NCI-H1105 treated with DMSO at 0.1 percent for 48 hours (cell line): ENCODE results near the gene PDGFB.

Experiments
- DNase-seq: peaks from one replicate; lab custom pipeline; 2025; lab: John Stamatoyannopoulos, UW

Gene PDGFB

DNA sequence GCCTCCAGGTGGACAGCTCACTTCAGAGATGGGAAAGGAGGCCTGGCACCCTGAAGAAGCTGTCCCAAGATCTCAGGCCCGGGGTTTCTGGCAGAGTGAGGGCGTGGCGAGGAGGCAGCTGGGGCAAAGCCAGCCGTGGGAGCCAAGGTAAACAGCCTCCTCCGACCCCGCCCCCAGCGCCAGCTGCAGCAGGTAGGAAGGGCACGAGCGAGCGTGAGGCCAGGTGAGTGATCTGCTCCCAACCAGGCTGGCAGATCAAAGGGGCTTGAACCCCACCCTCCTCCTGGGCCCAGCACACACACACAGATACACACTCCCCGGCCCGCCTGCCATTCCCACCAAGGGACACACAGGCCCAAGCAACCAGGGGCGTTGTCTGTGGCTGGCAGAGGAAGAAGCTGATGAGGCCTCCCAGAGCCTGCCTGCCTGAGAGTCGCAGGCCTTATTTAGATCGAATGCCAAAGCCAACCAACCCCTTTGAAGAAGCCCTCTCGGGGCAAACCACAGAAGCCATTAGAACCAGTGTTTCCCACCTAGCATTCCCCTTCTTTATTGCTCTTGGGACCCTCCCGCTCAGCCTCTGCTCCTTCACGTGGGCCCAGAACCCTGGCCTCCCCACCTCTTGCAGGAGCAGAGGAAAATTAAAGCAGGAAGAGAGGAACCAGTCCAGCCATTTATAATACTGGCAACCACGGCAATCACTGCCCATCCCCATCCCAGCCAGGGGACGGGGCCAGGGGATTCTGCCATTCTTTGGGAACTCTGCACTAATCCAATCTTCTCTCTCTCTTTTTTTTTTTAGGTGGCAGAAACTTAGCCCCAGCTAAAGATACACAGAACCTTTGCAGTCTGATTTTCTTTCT, 5.0 kb downstream of the PDGFB start:
- peak; percentile 89 for DNase-seq

DNA sequence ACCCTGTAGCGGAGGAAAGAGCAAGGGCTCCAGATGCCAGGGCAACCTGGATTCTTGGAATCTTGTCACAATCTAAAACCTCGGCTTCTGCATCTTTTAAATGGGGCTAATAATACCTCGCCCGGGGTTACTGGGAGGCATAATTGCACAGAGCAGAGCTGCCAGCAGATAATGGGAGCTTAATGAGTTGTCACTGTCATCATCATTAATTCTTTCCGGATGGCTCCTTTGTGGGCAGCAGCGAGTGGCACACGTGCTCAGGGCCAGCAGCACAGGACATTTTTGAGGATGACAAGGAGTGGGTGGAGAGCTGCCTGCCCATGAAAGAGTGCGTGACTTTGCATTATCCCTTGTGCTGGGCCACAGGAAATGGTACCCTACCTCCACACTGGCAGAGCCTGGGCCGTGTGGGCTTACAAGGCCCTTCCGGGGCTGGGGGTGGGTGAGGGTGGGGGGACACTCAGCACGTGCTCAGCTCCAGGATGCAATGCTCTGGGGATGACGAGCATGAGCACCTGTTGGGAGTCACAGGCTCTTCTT, 5.7 kb downstream of the PDGFB start:
- DNase-seq: peak; percentile 75

DNA sequence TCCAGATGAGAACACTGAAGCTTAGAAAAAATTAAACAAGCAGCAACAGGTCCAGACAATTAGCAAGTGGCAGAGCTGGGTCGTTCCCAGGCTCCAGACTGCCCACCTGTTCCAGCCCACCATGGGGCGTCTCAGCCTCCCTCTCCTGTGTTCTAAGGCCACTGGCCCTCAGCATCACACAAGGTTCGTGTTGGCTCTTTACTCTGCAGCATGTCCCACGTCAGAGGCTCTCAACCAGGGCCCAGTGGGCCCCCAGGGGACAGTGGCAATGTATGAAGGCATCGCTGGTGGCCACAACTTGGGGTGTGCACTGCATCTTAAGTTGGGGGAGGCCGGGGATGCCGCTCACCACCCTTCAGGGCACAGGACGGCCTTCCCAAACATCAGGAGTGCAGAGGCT, 6.2 kb downstream of the PDGFB start:
- no peak for DNase-seq

DNA sequence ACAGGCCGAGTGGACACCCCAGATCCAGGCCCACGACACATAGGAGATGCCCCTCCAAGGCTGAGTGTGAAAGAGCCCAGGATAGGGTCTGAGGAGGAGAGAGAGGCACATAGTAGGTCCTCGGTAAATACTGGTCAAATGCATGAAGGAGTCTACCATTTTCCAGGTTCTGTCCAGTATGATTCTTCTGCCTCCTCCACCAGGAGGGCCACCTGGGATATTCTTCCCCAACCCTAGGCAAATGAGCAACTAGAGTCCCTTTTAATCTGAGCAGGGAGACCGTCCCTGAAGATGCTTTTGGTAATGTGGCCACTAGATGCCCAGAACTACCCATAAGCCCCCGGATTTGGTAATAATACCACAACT, 6.7 kb downstream of the PDGFB start:
- DNase-seq: no peak

DNA sequence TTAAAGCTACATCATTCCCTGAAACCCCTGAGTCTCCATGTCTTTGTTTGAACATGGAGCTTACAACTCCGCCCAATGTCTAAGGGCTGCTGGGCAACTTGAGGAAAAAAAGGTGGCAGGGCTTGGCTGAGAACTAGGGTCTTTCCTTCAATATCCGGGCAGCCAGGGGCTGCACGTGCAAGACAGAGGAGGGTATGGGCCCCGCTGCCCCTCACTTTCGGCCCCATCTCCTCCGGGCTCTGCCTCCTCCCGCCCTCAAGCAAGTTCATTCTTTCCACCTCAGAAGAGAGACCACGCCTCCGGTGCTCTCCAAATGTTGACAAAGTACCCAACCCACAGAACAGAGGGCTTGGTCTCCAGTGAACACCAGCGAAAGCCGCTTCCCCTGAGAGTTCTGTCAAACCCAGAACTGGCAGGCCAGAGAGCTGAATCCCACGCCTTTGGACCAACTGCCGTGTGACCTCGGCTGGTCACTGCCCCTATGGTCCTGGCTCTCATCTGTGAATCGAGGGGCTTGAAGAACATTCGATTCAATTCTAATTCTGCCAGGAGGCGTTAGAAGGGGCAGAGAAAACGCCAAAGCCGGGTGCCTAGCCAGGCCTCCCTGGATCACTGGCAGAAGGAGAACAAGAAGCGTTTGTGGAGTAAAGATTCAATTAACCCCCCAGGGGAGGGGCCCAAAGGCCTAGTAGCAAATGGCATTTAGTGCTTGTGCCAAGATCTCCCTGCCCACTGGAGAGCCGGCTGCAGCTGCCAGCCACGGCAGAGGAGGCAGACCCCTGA, 7.3 kb downstream of the PDGFB start:
- DNase-seq: no peak

DNA sequence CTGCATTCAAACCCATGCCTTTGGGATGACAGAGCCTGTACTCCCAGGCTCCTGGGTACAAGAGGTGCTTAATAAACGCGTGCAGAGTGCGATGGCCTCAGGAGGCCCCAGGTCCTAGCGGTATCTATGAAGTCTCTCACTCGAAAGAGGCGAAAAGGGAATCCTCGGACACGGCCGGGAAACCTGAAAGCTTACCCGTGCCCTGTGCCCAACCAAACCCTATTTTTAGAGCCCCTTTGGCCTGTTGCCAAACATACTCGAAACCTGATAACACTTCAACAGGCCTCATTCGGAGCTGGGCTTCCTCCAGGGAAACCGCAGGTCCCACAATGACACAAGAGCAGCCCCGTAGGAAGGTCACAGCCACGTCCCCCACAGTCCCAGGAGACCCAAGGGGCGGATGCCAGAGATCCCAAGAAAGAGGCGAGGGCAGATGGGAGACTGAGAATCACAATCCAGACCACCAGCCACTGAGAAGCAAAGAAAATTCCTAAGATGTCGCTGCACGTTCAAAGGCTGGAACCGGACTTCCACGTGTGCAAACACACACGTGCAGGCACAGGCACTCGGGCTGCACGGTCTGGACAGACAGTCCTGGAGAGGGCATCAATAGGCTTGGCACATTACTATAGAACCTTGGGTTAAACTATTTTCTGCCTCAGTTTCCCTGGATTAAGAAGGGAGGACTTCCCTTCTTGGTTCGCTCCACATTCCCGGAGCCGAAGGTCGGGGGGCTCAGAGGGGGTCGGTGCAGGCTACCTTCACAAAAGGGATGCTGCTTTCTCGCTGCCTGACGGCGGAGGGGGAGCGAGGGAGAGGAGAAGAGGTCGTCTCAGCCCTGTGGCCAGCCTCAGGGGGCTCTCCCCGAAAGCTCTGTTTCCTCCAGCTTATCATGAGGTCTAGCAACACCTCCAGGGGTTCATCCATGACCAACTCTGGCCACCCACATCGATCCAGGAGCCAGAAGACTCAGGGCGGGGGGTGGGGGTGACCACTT, 8.2 kb downstream of the PDGFB start:
- peak; percentile 78 for DNase-seq

DNA sequence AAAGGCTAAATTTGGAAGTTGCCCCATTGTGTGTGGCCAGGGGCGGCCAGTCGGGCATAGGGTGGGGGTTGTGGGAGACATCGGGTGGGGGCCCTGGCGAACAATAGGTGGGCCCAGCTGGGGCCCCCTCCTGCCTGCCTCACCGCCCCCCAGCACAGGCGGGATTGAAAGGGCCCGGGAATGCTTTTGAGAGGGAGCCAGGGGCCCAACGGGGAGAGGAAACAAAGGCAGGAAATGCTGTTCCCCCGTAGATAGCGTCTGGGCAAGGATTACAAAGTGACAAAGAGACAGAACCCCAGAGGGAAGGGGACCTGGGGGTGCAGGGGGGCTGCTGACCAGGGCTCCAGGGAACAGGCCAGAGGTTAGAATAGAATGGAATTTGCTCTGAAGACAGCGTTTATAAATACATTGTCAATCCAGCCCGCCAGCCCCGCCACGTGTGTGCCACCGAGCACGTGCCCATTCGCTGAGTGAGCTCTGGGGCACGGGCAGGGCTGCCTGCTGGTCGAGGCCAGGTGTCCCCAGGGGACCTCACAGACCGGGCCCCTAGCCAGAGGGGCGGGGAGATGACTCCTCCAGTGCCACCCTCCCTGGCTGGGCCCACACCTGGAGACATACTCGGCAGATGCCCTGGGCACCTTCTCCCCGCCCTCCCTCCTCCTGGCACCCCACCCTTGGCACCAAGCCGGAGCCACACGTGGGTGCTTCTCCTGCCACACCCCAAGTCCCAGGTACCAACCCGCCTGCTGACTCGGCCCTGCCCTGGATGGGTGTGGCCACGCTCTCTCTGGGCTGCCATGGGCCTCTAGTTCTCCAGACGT, 9.7 kb downstream of the PDGFB start:
- peak; percentile 24 for DNase-seq

DNA sequence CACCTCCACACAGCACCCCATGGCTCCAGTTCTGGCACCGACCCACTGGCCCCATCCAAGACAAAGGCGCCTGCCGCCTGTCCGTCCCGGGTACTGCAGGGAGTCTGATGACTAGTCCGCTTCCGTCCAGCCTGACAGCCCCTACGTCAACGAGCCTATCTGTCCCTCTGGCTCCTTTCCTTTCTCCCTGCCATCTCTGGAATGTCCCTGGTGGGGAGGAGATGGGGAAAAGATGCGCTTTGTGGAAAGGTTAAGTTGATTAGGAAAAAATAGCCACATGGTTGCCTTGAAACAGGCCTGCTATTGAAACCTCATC, 10.4 kb downstream of the PDGFB start:
- no peak for DNase-seq

DNA sequence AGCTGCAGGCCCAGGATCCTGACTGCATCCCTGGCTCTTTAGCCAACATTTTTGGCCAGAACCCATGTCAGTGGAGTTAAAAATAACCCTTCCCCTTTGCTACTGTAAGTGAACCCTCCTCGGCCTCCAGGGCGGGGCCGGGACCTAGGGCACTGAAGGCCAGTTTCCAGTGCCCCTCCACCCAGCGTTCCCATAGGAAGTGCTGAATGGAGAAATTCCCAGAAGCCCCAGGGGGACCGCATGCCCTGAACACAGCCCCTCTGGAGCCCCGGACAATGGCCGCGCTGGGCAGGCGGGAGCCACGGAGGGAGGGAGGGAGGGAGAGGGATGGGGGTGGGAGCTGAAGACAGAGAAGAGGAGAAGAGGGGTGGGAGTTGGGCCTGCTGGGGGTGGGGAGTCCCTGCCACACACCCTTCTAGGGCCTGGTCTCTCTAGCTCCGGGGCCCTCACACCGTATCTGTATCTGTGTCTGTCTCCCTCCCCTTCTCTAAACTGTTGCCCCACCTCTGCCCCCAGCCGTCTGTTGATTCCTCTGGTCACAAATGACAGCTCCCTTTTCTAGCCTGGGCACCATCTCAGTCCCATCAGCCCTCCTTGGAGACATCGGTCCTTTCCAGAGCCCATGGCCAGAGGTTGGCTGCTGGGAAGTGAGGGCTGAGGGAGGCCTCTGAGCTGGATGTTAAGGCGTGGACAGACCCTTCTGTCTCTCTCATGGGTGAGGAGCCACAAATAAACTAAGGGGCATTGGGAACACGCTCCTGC, 10.9 kb downstream of the PDGFB start:
- no peak for DNase-seq

DNA sequence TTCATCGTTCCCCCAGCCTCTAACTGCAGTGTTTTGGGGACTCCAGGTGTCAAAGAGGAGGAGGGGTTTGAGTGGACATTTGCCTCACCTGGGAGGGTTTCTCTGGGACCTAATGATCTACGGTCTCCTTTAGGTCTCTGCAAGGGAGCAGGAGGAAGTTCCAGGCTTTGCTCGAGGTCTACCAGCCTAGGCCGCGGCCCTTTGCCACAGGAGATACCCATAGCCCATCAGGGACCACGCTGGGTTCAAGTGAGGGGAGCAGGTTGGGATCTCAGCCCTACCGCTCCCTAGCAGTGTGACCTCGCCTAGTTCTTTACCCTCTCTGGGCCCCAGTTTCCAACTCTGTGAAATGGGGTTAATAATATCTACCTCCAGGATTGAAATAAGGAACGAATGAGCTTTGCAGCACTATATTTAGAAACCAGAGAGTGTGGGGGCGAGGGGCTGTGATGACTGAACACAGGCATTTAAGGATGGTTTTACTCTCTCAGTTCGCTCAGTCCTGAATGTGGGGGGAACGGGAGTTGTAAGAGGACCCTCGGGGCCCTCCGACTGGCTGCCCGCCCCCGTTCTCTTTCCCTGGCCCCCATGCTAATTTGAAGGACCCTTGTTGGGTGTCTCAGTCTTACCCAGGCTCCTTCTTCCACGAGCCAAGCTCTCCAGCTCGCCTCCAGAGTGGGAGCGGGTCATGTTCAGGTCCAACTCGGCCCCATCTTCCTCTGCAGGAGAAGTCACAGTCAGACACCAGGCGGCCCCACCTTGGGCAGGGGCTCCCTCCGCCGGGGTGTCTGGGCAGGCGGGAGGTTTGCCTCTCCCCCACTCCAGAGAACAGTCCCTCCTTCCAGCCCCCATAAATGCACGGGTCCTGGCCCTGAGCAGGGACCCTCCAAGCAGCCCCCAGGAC, 11.7 kb downstream of the PDGFB start:
- DNase-seq: no peak

DNA sequence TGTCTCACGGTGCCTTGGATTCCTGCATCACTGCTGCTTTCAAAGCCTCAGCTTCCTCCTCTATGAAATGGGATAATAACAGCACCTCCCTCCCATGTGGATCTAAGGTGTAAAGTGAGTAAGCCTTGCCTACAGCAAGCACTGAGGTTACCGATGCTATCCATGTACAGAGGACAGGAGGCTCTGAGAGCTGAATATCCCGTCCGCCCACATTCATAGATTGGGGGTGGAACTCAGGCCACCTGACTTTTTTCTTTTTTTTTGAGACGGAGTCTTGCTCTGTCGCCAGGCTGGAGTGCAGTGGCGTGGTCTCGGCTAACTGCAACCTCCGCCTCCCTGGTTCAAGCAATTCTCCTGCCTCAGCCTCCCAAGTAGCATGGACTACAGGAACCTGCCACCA, 12.5 kb downstream of the PDGFB start:
- DNase-seq: no peak

DNA sequence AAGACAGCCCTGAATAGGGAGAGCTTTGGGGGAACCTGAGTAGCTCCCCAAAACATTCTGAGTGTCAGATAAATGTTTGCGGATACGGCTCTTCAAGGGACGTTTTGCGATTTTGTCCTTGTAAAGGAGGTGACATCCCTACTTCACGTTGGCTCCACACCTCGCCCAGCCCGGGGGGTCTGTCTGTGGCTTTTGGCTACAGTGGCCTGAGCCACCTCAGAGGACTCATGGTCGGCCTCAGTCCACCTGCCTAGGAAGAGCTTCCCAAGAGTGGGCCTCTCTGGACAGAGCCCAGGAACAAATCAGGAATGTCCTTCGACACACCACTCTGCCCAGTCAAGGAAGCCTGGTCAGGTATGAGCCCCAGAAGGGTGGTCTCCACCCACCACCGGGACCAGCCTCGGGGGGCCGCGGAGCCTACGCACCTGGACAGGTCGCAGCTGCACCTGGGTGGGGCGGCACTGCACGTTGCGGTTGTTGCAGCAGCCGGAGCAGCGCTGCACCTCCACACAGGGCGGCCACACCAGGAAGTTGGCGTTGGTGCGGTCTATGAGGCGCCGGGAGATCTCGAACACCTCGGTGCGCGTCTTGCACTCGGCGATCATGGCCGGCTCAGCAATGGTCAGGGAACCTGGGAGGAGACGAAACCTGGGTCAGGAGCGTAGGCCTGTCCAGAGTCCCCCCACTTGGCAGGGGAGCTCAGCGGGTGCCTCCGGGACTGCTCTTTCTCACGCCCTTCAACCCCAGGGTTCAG, 13.4 kb downstream of the PDGFB start:
- no peak for DNase-seq

DNA sequence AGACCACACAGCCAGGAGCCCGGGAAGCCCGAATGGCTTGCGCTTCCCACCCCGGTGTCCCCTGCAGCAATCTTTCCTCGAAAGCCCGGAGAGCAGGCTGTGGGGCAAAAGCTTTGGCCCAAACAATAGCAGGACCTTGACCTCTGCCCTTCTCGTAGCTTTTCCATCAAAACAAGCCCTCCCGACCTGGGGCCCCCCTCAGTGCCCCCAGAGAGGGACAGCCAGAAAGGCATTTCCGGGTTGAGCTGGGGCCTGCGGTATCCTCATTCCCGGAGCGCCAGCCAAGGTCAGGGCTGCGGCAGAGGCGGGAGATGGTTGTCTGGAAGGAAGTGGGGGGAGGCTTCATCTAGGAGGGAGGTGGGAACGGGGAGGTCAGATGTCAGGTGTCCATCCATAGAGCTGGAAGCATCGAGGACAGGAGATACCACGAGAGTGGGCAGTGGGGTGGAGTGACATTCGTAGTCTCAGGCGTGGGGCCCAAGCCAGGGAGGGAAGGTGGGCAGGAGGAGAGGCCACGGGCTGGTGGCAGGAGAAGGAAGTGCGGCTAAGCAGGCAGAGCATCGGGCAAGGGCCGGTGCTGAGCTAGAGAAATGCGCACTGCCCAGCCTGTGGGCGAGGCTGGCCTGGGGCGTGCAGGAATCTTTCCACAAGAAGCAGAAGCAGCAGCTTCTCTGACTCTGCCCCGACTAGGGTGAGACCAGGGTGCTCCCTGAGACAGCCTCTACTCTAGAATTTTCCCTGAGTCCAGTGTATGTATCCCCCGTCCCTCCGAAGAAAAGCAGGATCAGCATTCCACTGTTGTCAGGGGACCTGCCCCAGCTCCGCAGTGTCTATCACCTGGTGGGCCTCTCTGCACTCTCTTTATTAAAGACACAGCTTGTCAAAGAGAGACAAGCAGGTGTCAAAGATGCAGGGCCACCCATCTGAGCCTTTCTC, 14.3 kb downstream of the PDGFB start:
- no peak for DNase-seq

DNA sequence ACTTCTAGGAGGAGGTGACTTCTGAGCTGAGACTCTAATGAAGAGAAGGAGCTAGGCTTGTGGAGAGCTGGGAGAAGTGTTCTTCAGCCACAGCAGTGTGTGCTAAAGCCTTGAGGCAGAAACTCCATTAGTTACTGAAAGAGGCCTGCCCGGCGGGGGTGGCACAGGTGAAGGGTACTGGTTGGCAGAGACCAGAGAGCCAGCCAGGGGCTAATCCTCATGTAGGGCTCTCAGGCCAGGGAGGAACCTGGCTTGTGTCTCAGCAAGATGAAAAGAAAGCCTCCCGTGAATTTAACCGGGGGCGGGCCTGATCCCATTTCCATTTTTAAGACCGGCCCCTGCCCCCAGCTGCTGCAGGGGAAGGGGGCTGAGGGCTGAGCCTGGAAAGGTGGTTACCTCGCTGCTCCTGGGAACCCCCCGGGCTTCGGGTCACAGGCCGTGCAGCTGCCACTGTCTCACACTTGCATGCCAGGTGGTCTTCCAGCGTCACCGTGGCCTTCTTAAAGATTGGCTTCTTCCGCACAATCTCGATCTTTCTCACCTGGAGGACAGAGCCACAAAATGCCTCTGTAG, 15.0 kb downstream of the PDGFB start:
- no peak for DNase-seq

DNA sequence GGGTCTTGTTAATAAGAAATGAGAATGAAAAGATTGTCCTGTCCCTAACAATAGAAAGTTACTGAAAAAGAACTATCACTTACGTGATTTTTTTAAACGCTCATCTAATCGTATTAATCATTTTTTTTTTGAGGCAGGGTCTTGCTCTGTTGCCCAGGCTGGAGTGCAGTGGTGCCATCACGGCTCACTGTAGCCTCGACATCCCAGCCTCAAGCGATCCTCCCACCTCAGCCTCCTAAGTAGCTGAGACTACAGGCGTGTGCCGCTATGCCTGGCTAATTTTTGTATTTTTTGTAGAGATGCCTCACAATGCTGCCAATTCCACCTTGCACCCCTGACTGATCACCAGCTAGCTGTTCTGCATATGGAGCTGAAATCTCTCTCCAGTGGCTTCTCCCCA, 15.7 kb downstream of the PDGFB start:
- DNase-seq: no peak

DNA sequence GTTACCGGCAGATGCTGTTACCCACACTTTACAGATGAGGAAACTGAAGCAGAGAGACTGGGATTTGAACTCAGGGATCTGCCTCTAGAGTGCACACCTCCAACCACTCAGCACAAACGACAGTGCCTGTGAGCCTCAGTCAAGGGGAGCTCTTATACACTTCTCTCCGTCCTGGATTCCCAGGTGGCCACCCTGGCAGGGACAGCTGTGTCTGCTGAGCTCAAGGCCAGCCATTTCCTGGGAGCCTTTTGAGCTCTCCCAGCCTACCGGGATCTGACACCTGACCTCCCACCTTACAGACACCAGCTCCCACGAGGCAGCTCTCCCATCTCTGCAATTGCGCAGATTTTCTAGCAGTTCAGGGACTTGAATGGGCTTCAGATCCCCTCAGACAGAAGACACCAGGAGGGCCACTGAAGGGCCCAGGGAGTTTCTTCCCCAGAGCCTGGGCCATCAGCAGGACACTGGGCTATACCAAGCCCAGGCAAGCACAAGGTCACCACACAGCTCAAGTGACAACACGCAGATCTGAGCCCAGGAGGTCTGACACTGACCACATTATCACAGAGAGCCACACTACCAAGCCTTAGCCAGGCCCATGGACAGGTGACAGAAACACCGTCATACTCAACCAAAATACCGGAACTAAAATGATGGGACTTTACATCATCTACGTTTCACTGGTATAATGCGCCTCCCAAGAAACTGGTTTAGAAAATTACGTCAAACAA, 17.1 kb downstream of the PDGFB start:
- no peak for DNase-seq
